Right lobe of liver (tissue), 4 donors: Measurements from ENCODE around the gene MET.
"Not testable (repeated sequence)": the region's sequence is repeated elsewhere in the genome, so short reads cannot be mapped to it uniquely, and the experiment has no call there.

ENCODE experiments used
- POLR2A ChIP-seq: fragments of 450-650 bp; IDR thresholded peaks from one replicate; pipeline ENCODE4 v1.6.1; 2017; ENCODE audit warnings: antibody characterized with exemption, mild to moderate bottlenecking
- TF ChIP-seq, protein P1 (sequence below), 4 donors: fragments of 200-600 bp in 3 of 4; fragments of 450-650 bp in 1 of 4; IDR thresholded peaks; one replicate each; pipeline versions ENCODE4 v1.5.1 to v1.8.0; 2016 to 2022; ENCODE audit warnings: antibody characterized with exemption in 4 of 4, mild to moderate bottlenecking in 2 of 4
- donor health status: DM: no; HTN: no; CAD: no.
- donor health status: DM: no; HTN: no; CAD: no.
- donor health status: DM: no; HTN: yes; CAD: no.

- TF ChIP-seq, protein P1, sequence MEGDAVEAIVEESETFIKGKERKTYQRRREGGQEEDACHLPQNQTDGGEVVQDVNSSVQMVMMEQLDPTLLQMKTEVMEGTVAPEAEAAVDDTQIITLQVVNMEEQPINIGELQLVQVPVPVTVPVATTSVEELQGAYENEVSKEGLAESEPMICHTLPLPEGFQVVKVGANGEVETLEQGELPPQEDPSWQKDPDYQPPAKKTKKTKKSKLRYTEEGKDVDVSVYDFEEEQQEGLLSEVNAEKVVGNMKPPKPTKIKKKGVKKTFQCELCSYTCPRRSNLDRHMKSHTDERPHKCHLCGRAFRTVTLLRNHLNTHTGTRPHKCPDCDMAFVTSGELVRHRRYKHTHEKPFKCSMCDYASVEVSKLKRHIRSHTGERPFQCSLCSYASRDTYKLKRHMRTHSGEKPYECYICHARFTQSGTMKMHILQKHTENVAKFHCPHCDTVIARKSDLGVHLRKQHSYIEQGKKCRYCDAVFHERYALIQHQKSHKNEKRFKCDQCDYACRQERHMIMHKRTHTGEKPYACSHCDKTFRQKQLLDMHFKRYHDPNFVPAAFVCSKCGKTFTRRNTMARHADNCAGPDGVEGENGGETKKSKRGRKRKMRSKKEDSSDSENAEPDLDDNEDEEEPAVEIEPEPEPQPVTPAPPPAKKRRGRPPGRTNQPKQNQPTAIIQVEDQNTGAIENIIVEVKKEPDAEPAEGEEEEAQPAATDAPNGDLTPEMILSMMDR (IDR thresholded peaks at IDR 0.05): not testable (repeated sequence)
- TF ChIP-seq POLR2A: not testable (repeated sequence)
Measured at GRCh38 chr7:116659248-116659647, 12.7 kb upstream of the MET start.
